Midbrain (tissue), 1 donor: ENCODE measurements around the gene ARG1.

Experiments
- DNase-seq: peaks from one replicate; lab custom pipeline; 2025; lab: John Stamatoyannopoulos, UW

The ARG1 gene

GRCh38 chr6:131586543-131586942 lies 13.5 kb downstream of the ARG1 start:
- no peak for DNase-seq

- DNase-seq: no peak
These were observed 14.9 kb downstream of the ARG1 start for GRCh38 chr6:131587909-131588308.

- DNase-seq: no peak
These were observed 15.6 kb downstream of the ARG1 start for GRCh38 chr6:131588643-131589042.

GRCh38 chr6:131592935-131593334 lies 19.9 kb downstream of the ARG1 start:
- no peak for DNase-seq

- DNase-seq: no peak
These were observed 21.0 kb downstream of the ARG1 start for GRCh38 chr6:131594074-131594473.

- no peak for DNase-seq
These were observed 24.4 kb downstream of the ARG1 start for GRCh38 chr6:131597446-131597845.

- DNase-seq: no peak
These were observed 27.7 kb downstream of the ARG1 start for GRCh38 chr6:131600716-131601115.

GRCh38 chr6:131602781-131603312 lies 29.8 kb downstream of the ARG1 start:
- no peak for DNase-seq

- DNase-seq: no peak
These were observed 40.4 kb downstream of the ARG1 start for GRCh38 chr6:131613296-131613925.

- DNase-seq: no peak
These were observed 42.2 kb downstream of the ARG1 start for GRCh38 chr6:131615275-131615674.

- DNase-seq: peak; percentile 95
These were observed 55.0 kb downstream of the ARG1 start, which contains the start of gene MED23 for GRCh38 chr6:131627724-131628682. MED23 (minus strand) TSS chr6:131628242; CDS start chr6:131628049, 193 bp downstream.

- no peak for DNase-seq
These were observed 55.7 kb downstream of the ARG1 start for GRCh38 chr6:131628726-131629125.

GRCh38 chr6:131629651-131630050 lies 56.6 kb downstream of the ARG1 start:
- peak; percentile 19 for DNase-seq

GRCh38 chr6:131631625-131632289 lies 58.7 kb downstream of the ARG1 start:
- no peak for DNase-seq
